ENCODE data around the gene FBN1.

FBN1 gene

GRCh38 chr15:48516121-48516520, 129.4 kb downstream of the FBN1 start:
- TF ChIP-seq, protein P1, sequence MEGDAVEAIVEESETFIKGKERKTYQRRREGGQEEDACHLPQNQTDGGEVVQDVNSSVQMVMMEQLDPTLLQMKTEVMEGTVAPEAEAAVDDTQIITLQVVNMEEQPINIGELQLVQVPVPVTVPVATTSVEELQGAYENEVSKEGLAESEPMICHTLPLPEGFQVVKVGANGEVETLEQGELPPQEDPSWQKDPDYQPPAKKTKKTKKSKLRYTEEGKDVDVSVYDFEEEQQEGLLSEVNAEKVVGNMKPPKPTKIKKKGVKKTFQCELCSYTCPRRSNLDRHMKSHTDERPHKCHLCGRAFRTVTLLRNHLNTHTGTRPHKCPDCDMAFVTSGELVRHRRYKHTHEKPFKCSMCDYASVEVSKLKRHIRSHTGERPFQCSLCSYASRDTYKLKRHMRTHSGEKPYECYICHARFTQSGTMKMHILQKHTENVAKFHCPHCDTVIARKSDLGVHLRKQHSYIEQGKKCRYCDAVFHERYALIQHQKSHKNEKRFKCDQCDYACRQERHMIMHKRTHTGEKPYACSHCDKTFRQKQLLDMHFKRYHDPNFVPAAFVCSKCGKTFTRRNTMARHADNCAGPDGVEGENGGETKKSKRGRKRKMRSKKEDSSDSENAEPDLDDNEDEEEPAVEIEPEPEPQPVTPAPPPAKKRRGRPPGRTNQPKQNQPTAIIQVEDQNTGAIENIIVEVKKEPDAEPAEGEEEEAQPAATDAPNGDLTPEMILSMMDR (IDR thresholded peaks at IDR 0.05; ENCODE audit: low read length, missing control alignments) = no peak
- DNase-seq (ENCODE audit: low read depth) = peak; percentile 17
- H3K4me3 ChIP-seq (replicated peaks; ENCODE audit: low read depth, low read length) = no peak overlapping the region

- H3K4me3 ChIP-seq (replicated peaks; ENCODE audit: low read depth, low read length) = no peak overlapping the region
- DNase-seq (ENCODE audit: low read depth) = no peak
- TF ChIP-seq, protein P1 (IDR thresholded peaks at IDR 0.05; ENCODE audit: low read length, missing control alignments) = no peak
These were observed 130.0 kb downstream of the FBN1 start for GRCh38 chr15:48515500-48515899.

DNA sequence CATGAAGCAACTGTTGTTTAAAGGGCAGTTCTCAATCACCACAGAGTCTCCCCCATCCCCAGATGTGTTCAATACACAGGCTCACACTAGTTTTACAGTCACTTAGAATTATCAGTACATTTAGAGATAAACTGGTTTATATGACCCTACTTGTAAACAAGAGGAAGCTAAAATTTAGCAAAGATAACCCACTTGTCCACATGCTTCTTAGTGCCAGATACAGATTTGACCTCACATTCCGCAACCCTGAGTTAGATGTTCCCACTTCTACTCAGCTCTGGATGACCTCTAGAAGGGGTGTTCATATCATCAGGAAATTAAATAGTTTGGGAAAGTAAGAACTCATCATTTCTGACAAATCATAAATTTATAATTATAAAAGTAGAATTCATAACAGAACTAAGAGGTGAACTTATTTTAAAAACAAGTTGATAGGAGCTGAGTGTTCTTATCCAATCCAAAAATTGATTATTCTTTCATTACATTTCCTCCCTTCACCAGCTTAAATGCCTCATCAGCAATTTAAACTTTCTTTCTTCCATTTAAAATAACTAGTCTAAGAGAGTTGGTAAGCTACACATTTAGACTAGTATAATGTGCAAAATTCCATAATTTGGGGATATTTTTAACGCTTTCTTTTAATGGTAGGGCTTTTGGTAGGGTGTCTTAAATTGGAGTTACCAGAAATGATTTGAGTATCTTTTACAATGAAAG, 131.2 kb downstream of the FBN1 start:
- no peak for DNase-seq (ENCODE audit: low read depth)
- TF ChIP-seq, protein P1 (IDR thresholded peaks at IDR 0.05; ENCODE audit: low read length, missing control alignments) = no peak
- H3K4me3 ChIP-seq (replicated peaks; ENCODE audit: low read depth, low read length) = no peak overlapping the region

GRCh38 chr15:48510976-48511375, 134.5 kb downstream of the FBN1 start:
- DNase-seq (ENCODE audit: low read depth) = no peak
- H3K4me3 ChIP-seq (replicated peaks; ENCODE audit: low read depth, low read length) = no peak overlapping the region
- TF ChIP-seq, protein P1 (IDR thresholded peaks at IDR 0.05; ENCODE audit: low read length, missing control alignments) = no peak

GRCh38 chr15:48507416-48508065, 138.0 kb downstream of the FBN1 start:
- DNase-seq (ENCODE audit: low read depth) = peak; percentile 85
- no peak overlapping the region for H3K4me3 ChIP-seq (replicated peaks; ENCODE audit: low read depth, low read length)
- TF ChIP-seq, protein P1 (IDR thresholded peaks at IDR 0.05; ENCODE audit: low read length, missing control alignments) = peak; percentile 84

GRCh38 chr15:48505067-48505466, 140.4 kb downstream of the FBN1 start:
- DNase-seq (ENCODE audit: low read depth) = no peak
- no peak overlapping the region for H3K4me3 ChIP-seq (replicated peaks; ENCODE audit: low read depth, low read length)
- TF ChIP-seq, protein P1 (IDR thresholded peaks at IDR 0.05; ENCODE audit: low read length, missing control alignments) = no peak

Measured in fibroblast of pulmonary artery (primary cell).